SK-N-SH treated with all-trans-retinoic acid at 6 μM for 48 hours (cell line): ENCODE data around the gene RNF112.
"Not testable (repeated sequence)": the region's sequence is repeated elsewhere in the genome, so short reads cannot be mapped to it uniquely, and the experiment has no call there.

Source experiments
- ATAC-seq: fragments of 200-7000 bp; cut with Tn5 transposase; 3 replicates; pipeline ENCODE4 v1.9.1; 2020; ENCODE audit warnings: mild to moderate bottlenecking, moderate library complexity
- ARNTL ChIP-seq: fragments of 450-650 bp; formaldehyde crosslinking; IDR thresholded peaks from 2 replicates; pipeline ENCODE4 v1.5.0; 2020; ENCODE audit warnings: low read depth, mild to moderate bottlenecking, moderate library complexity, borderline replicate concordance
- BACH2 ChIP-seq: fragments of 250-450 bp; sonication (Bioruptor Pico); IDR thresholded peaks from 2 replicates; pipeline ENCODE4 v1.9.0; 2021; ENCODE audit warnings: mild to moderate bottlenecking, borderline replicate concordance
- CSDC2 ChIP-seq: fragments of 250-450 bp; sonication (Bioruptor Pico); IDR thresholded peaks from 2 replicates; pipeline ENCODE4 v1.5.0; 2020; ENCODE audit warnings: mild to moderate bottlenecking, moderate library complexity
- ESRRG ChIP-seq: fragments of 250-450 bp; sonication (Bioruptor Pico); IDR thresholded peaks from 2 replicates; pipeline ENCODE4 v1.6.1; 2021; ENCODE audit warnings: mild to moderate bottlenecking
- GLIS3 ChIP-seq: fragments of 250-450 bp; sonication (Bioruptor Pico); IDR thresholded peaks from 2 replicates; pipeline ENCODE4 v1.5.0; 2020; ENCODE audit warnings: mild to moderate bottlenecking, moderate library complexity
- ISL1 ChIP-seq: fragments of 250-450 bp; sonication (Bioruptor Pico); IDR thresholded peaks from 2 replicates; pipeline ENCODE4 v2.1.2; 2022; ENCODE audit warnings: mild to moderate bottlenecking, moderate library complexity
- OSR1 ChIP-seq: fragments of 250-450 bp; sonication (Bioruptor Pico); IDR thresholded peaks from 2 replicates; pipeline ENCODE4 v1.8.0; 2022; ENCODE audit warnings: moderate library complexity, mild to moderate bottlenecking, inconsistent platforms
- PPARA ChIP-seq: fragments of 250-450 bp; sonication (Bioruptor Pico); IDR thresholded peaks from 2 replicates; pipeline ENCODE4 v1.5.0; 2020; ENCODE audit warnings: mild to moderate bottlenecking, borderline replicate concordance
- RARB ChIP-seq: fragments of 250-450 bp; sonication (Bioruptor Pico); IDR thresholded peaks from 2 replicates; pipeline ENCODE4 v1.8.0; 2021; ENCODE audit warnings: mild to moderate bottlenecking, moderate library complexity
- SNAI2 ChIP-seq: fragments of 250-450 bp; sonication (Bioruptor Pico); IDR thresholded peaks from 2 replicates; pipeline ENCODE4 v1.5.0; 2020; ENCODE audit warnings: mild to moderate bottlenecking, moderate library complexity
- TCF4 ChIP-seq: fragments of 250-450 bp; sonication (Bioruptor Pico); IDR thresholded peaks from 2 replicates; pipeline ENCODE4 v1.8.0; 2021; ENCODE audit warnings: mild to moderate bottlenecking, moderate library complexity, borderline replicate concordance
- TOX ChIP-seq: fragments of 250-450 bp; sonication (Bioruptor Pico); IDR thresholded peaks from 2 replicates; pipeline ENCODE4 v1.8.0; 2021; ENCODE audit warnings: mild to moderate bottlenecking, moderate library complexity, borderline replicate concordance
- ZC3H10 ChIP-seq: fragments of 250-450 bp; sonication (Bioruptor Pico); IDR thresholded peaks from 2 replicates; pipeline ENCODE4 v1.5.1; 2021; ENCODE audit warnings: mild to moderate bottlenecking, moderate library complexity
- ZFP3 ChIP-seq: fragments of 250-450 bp; sonication (Bioruptor Pico); IDR thresholded peaks from 2 replicates; pipeline ENCODE4 v1.5.0; 2020; ENCODE audit warnings: mild to moderate bottlenecking, moderate library complexity
- ZFP30 ChIP-seq: fragments of 450-650 bp; formaldehyde crosslinking; IDR thresholded peaks from 2 replicates; pipeline ENCODE4 v1.5.0; 2022; ENCODE audit warnings: mild to moderate bottlenecking, moderate library complexity
- ZNF70 ChIP-seq: fragments of 450-650 bp; formaldehyde crosslinking; IDR thresholded peaks from 2 replicates; pipeline ENCODE4 v1.5.0; 2020; ENCODE audit warnings: mild to moderate bottlenecking, moderate library complexity
- ZNF8 ChIP-seq: fragments of 450-650 bp; formaldehyde crosslinking; IDR thresholded peaks from 2 replicates; pipeline ENCODE4 v1.5.0; 2020; ENCODE audit warnings: mild to moderate bottlenecking, moderate library complexity
- TF ChIP-seq, protein P1 (sequence below): fragments of 250-450 bp; sonication (Bioruptor Pico); IDR thresholded peaks from 2 replicates; pipeline ENCODE4 v1.5.0; 2020; ENCODE audit warnings: mild to moderate bottlenecking, moderate library complexity
- TF ChIP-seq, protein P2 (sequence below): fragments of 250-450 bp; sonication (Bioruptor Pico); IDR thresholded peaks from 2 replicates; pipeline ENCODE4 v1.8.0; 2020; ENCODE audit warnings: mild to moderate bottlenecking, moderate library complexity, borderline replicate concordance
- TF ChIP-seq, protein P3 (sequence below): fragments of 250-450 bp; sonication (Bioruptor Pico); IDR thresholded peaks from 2 replicates; pipeline ENCODE4 v1.5.1; 2020; ENCODE audit warnings: low read depth, mild to moderate bottlenecking, moderate library complexity
- TF ChIP-seq, protein P4 (sequence below): fragments of 250-450 bp; sonication (Bioruptor Pico); IDR thresholded peaks from 2 replicates; pipeline ENCODE4 v1.8.0; 2021; ENCODE audit warnings: low read depth, mild to moderate bottlenecking, moderate library complexity, borderline replicate concordance

RNF112 gene

DNA sequence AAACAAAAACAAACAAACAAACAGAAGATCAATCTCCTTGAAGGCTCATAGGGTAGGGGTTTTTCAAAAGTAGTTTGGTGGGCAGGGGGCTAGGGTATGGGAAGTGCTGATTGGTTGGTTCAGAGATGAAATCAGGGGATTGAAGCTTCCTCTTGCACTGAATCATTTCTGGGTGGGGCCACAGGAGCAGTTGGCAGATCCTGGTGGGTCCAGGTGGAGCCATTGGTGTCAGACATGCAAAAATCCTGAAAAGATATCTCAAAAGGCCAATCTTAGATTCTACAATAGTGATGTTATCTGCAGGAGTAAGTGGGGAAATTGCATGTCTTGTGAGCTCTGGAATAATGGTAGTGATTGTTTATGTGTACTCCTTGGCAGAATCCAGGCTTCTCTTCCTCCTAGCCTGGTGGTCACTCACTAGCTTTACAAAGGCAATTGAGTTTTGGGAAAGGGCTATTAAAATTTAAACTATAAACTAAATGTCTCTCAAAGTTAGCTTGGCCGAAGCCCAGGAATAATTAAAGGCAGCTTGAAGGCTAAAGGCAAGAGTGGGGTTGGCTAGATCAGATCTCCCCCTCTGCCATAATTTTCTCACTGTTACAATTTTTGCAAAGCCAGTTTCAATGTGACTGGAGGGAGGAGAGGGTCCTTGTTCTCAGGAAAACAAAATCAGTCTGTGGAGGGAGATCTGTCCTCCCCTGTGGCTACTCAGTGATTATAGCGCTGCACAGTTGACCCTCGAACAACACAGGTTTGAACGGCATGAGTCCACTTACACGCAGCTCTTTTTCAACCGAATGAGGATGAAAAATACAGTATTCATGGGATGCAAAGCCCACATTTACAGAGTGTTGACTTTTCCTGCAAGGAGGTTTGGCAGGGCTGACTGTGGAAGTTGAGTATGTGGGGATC lies 45.2 kb downstream of the RNF112 start:
- TF ChIP-seq ZFP30 (no peak), BACH2 (CRISPR knock-in tag) (no peak), GLIS3 (CRISPR knock-in tag) (no peak), ZNF8 (CRISPR knock-in tag) (no peak), OSR1 (no peak), TOX (CRISPR knock-in tag) (no peak), TCF4 (no peak)
- no peak for ATAC-seq

DNA sequence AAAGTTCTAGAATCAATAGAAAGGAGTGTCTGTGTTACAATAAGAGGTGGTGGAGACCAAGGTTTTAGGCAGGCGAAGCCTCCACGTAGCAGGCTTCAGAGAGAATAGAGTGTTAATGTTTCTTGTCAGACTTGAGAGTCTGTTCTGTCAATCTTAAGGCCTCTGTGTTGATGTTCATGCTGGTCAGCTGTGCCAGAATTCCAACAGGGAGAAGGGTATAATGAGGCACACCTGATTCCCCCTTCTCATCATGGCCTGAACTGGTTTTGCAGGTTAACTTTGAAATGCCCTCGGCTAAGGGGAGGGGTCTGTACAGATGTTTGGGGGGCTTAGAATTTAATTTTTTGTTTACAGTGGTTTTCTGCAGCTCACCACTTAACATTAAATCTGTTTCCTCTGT lies 46.0 kb downstream of the RNF112 start:
- TF ChIP-seq CSDC2, result no peak
- TF ChIP-seq, protein P1, sequence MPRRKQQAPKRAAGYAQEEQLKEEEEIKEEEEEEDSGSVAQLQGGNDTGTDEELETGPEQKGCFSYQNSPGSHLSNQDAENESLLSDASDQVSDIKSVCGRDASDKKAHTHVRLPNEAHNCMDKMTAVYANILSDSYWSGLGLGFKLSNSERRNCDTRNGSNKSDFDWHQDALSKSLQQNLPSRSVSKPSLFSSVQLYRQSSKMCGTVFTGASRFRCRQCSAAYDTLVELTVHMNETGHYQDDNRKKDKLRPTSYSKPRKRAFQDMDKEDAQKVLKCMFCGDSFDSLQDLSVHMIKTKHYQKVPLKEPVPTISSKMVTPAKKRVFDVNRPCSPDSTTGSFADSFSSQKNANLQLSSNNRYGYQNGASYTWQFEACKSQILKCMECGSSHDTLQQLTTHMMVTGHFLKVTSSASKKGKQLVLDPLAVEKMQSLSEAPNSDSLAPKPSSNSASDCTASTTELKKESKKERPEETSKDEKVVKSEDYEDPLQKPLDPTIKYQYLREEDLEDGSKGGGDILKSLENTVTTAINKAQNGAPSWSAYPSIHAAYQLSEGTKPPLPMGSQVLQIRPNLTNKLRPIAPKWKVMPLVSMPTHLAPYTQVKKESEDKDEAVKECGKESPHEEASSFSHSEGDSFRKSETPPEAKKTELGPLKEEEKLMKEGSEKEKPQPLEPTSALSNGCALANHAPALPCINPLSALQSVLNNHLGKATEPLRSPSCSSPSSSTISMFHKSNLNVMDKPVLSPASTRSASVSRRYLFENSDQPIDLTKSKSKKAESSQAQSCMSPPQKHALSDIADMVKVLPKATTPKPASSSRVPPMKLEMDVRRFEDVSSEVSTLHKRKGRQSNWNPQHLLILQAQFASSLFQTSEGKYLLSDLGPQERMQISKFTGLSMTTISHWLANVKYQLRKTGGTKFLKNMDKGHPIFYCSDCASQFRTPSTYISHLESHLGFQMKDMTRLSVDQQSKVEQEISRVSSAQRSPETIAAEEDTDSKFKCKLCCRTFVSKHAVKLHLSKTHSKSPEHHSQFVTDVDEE, result no peak
- TF ChIP-seq, all 23 proteins: peak for 0
- ATAC-seq, result no peak

DNA sequence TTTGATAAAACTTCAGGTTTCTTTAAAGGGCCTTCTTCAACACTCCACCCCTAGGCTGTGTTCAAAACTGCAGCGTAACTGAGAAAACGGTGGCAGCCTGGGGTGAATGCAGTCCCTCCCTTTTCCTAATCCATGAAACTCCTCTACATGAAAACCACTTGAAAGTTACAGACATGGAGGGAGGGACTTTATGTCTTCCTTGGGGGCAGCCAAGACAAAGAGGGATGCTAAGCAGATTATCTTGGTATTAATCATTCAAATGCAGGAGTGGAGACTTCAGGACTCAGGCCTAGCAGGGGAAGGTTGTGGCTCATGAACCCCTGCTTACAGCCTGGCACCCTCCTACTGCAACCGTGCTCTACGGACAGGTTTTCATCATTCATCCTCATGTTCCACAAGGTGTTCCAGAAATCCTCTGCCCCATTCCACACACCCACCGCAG lies 46.8 kb downstream of the RNF112 start:
- TF ChIP-seq PPARA (CRISPR knock-in tag), result no peak
- no peak for TF ChIP-seq ZFP3 (CRISPR knock-in tag)
- no peak for TF ChIP-seq CSDC2
- TF ChIP-seq, protein P2, sequence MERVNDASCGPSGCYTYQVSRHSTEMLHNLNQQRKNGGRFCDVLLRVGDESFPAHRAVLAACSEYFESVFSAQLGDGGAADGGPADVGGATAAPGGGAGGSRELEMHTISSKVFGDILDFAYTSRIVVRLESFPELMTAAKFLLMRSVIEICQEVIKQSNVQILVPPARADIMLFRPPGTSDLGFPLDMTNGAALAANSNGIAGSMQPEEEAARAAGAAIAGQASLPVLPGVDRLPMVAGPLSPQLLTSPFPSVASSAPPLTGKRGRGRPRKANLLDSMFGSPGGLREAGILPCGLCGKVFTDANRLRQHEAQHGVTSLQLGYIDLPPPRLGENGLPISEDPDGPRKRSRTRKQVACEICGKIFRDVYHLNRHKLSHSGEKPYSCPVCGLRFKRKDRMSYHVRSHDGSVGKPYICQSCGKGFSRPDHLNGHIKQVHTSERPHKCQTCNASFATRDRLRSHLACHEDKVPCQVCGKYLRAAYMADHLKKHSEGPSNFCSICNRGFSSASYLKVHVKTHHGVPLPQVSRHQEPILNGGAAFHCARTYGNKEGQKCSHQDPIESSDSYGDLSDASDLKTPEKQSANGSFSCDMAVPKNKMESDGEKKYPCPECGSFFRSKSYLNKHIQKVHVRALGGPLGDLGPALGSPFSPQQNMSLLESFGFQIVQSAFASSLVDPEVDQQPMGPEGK, result no peak
- TF ChIP-seq, protein P3, sequence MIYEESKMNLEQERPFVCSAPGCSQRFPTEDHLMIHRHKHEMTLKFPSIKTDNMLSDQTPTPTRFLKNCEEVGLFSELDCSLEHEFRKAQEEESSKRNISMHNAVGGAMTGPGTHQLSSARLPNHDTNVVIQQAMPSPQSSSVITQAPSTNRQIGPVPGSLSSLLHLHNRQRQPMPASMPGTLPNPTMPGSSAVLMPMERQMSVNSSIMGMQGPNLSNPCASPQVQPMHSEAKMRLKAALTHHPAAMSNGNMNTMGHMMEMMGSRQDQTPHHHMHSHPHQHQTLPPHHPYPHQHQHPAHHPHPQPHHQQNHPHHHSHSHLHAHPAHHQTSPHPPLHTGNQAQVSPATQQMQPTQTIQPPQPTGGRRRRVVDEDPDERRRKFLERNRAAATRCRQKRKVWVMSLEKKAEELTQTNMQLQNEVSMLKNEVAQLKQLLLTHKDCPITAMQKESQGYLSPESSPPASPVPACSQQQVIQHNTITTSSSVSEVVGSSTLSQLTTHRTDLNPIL (CRISPR knock-in tag), result no peak
- no peak for TF ChIP-seq ISL1
- TF ChIP-seq RARB (CRISPR knock-in tag), result no peak
- TF ChIP-seq TCF4, result no peak
- TF ChIP-seq ZNF70 (CRISPR knock-in tag), result no peak
- no peak for TF ChIP-seq OSR1
- no peak for TF ChIP-seq ARNTL (CRISPR knock-in tag)
- TF ChIP-seq, all 23 proteins: peak for 0

DNA sequence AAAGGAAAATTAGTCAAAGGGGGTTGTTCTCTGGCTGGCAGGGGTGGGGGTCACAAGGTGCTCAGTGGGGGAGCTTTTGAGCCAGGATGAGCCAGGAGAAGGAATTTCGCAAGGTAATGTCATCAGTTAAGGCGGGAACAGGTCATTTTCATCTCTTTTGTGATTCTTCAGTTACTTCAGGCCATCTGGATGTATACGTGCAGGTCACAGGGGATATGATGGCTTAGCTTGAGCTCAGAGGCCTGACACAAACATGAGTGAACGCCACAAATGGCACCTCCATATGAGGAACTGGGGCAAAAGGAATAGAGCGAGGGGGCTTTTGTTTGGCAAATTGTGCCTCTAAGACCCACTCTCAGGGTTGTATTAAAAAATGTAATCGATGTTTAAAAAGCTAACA lies 47.4 kb downstream of the RNF112 start:
- ATAC-seq, result not testable (repeated sequence)

More for the DNA sequence above, 46.8 kb downstream of the RNF112 start:
- no peak for ATAC-seq

DNA sequence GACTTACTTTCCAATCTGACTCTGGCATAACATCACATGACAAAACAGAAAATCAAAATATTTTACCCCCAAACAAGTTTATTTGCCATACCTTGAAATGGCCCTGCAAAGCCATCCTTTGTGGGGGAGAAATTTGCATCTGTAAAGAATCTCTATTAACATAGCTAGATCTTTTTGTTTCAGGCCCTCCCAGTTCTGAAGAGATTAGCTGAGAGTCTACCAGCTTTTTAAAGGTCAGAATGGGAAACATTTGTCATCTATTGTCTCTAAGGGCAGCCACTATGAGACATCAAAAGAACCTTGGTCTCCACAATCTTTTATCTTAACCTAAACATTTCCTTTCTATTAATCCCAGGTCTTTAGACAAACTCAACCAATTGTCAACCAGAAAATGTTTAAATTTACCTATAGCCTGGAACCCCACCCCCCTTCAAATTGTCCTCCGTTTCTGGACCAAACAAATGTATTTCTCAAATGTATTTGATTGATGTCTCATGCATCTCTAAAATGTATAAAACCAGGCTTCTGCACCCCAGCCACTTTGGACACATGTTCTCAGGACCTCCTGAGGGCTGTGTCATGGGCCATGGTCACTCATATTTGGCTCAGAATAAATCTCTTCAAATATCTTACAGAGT lies 48.1 kb downstream of the RNF112 start:
- not testable (repeated sequence) for ATAC-seq

DNA sequence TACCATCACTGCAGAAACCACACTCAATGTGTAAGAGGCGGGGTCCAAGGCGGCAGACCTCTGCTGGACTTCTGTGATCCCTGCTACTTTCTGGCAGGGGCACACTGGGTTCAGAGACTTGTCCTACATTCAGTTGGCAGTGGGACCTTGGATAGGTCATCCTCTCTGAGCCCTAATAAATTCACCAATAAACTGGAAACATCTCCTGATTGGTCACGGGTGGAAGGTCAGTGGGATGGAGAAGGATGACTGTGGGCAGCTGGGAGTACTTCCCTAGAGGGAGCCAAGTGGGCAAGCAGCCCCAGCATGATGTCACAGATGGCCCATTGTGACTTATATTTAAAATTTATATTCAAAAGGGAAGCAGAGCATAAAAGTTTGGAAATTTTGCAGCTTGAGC lies 49.7 kb downstream of the RNF112 start:
- no peak for ATAC-seq
- no peak for TF ChIP-seq ZNF70 (CRISPR knock-in tag)
- TF ChIP-seq TOX (CRISPR knock-in tag), result no peak
- TF ChIP-seq CSDC2, result no peak
- no peak for TF ChIP-seq ESRRG
- no peak for TF ChIP-seq ARNTL (CRISPR knock-in tag)
- TF ChIP-seq, protein P4, sequence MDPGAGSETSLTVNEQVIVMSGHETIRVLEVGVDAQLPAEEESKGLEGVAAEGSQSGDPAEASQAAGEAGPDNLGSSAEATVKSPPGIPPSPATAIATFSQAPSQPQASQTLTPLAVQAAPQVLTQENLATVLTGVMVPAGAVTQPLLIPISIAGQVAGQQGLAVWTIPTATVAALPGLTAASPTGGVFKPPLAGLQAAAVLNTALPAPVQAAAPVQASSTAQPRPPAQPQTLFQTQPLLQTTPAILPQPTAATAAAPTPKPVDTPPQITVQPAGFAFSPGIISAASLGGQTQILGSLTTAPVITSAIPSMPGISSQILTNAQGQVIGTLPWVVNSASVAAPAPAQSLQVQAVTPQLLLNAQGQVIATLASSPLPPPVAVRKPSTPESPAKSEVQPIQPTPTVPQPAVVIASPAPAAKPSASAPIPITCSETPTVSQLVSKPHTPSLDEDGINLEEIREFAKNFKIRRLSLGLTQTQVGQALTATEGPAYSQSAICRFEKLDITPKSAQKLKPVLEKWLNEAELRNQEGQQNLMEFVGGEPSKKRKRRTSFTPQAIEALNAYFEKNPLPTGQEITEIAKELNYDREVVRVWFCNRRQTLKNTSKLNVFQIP (CRISPR knock-in tag), result no peak
- no peak for TF ChIP-seq GLIS3 (CRISPR knock-in tag)
- TF ChIP-seq ZNF8 (CRISPR knock-in tag), result no peak
- no peak for TF ChIP-seq ZC3H10 (CRISPR knock-in tag)
- no peak for TF ChIP-seq SNAI2 (CRISPR knock-in tag)
- TF ChIP-seq, protein P1, result no peak
- TF ChIP-seq ZFP30, result no peak
